K562 (cell line): ENCODE results near the gene ZNF778. TPM values are rescaled to one million over a fixed set of nuclear protein-coding genes. Genes with fewer than 3 reads are reported as not detected.

Experiments
- CHD4 ChIP-seq: fragments of 200-600 bp; sonication (generic); IDR thresholded peaks from 3 replicates; pipeline ENCODE4 v1.6.1; 2012; ENCODE audit warnings: low read depth, mild to moderate bottlenecking, mixed read lengths, low read length, inconsistent platforms; ENCODE audit not compliant: insufficient read depth, insufficient replicate concordance, poor library complexity, severe bottlenecking
- CLOCK ChIP-seq: fragments of 250-450 bp; sonication (Bioruptor Pico); IDR thresholded peaks from 2 replicates; pipeline ENCODE4 v1.4.0; 2020; ENCODE audit warnings: mild to moderate bottlenecking, moderate library complexity, borderline replicate concordance
- GATA2 ChIP-seq: sonication (generic); formaldehyde crosslinking; IDR thresholded peaks from 2 replicates; pipeline ENCODE4 v1.4.0; 2020; ENCODE audit warnings: mild to moderate bottlenecking, missing genetic modification reagents
- L3MBTL2 ChIP-seq: fragments of 450-650 bp; IDR thresholded peaks from 2 replicates; pipeline ENCODE4 v1.6.1; 2016; ENCODE audit warnings: mild to moderate bottlenecking, moderate library complexity
- MGA ChIP-seq: fragments of 450-650 bp; IDR thresholded peaks from 2 replicates; pipeline ENCODE4 v1.6.1; 2016; ENCODE audit warnings: mild to moderate bottlenecking, moderate library complexity
- PCBP2 ChIP-seq: fragments of 200-400 bp; formaldehyde crosslinking; IDR thresholded peaks from 2 replicates; pipeline ENCODE4 v1.6.1; 2018; ENCODE audit warnings: low read length, low read depth, mild to moderate bottlenecking, moderate library complexity; ENCODE audit not compliant: poor library complexity, severe bottlenecking
- ZC3H11A ChIP-seq: IDR thresholded peaks from 2 replicates; pipeline ENCODE4 v1.6.1; 2012; ENCODE audit warnings: low read depth, low read length, improper control_type of control experiment
- ZKSCAN1 ChIP-seq: fragments of 150-350 bp; IDR thresholded peaks from 2 replicates; pipeline ENCODE4 v1.6.1; 2016; ENCODE audit warnings: low read depth, low read length
- ZNF277 ChIP-seq: fragments of 250-450 bp; sonication (Bioruptor Pico); IDR thresholded peaks from 2 replicates; pipeline ENCODE4 v1.8.0; 2022; ENCODE audit warnings: inconsistent platforms, mild to moderate bottlenecking, moderate library complexity, borderline replicate concordance
- polyA plus RNA-seq, 8 experiments: library from polyadenylated mRNA; depleted of rRNA in 4 of 8; stranded (reverse) in 5 of 8; unstranded in 3 of 8; fragments of >200 nt; fragmentation: Nextera tagmentation in 2 of 8; fragmentation: Illumina TruSeq in 1 of 8; extraction: Ambion mirVana in 2 of 8; extraction: Trizol in 1 of 8; gene quantifications; 2 replicates each; pipeline versions ENCODE4 v1.2.1 to v1.2.3, GENCODE V29; 2011 to 2014; ENCODE audit warnings: inconsistent platforms in 1 of 8, missing spikeins in 1 of 8
- total RNA-seq, 7 experiments: library from RNA; depleted of rRNA in 6 of 7; stranded (reverse); fragments of >200 nt in 6 of 7; fragmentation: Illumina TruSeq in 2 of 7; extraction: Trizol in 2 of 7; gene quantifications; 2 replicates each; pipeline versions ENCODE4 v1.2.1 to v1.2.3, GENCODE V29; 2011 to 2021; ENCODE audit warnings: low replicate concordance in 1 of 7

Gene ZNF778
- total and polyA plus RNA-seq, 9 of the 15 experiments (the other 6 are each of a cell fraction or from before 2014, with no cell fraction given) = 0.70 to 60.6 (median 7.5) TPM

GRCh38 chr16:89183975-89184676 is 33.4 kb upstream of the ZNF778 start (continued):
- TF ChIP-seq MGA = no peak
- TF ChIP-seq ZC3H11A = no peak
- no peak for TF ChIP-seq GATA2
- peak; percentile 38; the same call in 1 of the 2 replicates for TF ChIP-seq ZKSCAN1
- TF ChIP-seq L3MBTL2 = no peak
- no peak for TF ChIP-seq PCBP2
- TF ChIP-seq CLOCK (CRISPR knock-in tag) = no peak
- no peak for TF ChIP-seq ZNF277 (CRISPR knock-in tag)
- no peak for TF ChIP-seq CHD4
